ENCODE measurements around the gene ASCL2. TPM values are rescaled to one million over a fixed set of nuclear protein-coding genes. Genes with fewer than 3 reads are reported as not detected.

The ASCL2 gene
- total RNA-seq, 4 donors from 2014 or later = 11.4 to 18.0 (median 15.9) TPM

DNA sequence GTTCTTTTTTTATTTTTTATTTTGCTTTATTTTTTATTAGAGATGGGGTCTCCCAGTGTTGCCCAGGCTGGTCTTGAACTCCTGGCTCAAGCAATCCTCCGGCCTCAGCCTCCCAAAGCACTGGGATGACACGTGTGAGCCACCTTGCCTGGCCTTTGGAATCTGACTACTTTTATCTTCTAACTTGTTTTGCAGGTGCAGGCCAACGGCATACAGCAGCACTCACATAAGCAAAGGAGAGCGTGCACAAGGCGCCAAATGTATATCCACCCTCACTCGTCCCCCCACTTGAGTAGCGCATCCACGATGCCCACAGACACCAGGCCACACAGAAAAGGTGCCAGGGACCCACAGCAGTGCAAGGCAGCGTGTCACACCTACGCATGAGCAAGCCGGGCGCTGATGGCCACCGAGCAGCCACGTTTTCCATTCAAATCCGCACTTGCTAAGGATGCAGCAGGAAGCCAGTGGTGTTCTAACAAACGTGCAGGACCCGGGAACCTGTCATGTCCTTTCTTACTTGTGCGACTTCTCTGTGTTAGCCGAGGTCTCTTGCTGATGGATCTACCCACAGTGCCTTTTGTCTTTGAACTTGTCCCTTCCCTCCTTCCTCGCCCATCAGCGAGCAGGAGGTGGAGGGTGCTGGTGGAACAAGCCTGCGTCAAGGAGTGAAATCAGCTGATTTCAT, 5.9 kb downstream of the ASCL2 start:
- Histone ChIP-seq H3K9me3 (no peaks in the 10 kb centered on the region), H3K27ac (no peak overlapping the region), H3K27me3 (peaks cover 27% of the 10 kb centered on the region), H3K36me3 (no peaks in the 10 kb centered on the region), H3K4me3 (no peak overlapping the region), H3K4me1 (peaks cover 39% of the 10 kb centered on the region)
- 90% methylated on average over 22 of the region's 22 CpGs for WGBS
- TF ChIP-seq POLR2A (IDR thresholded peaks at IDR 0.05) (no peak), POLR2AphosphoS5 (IDR thresholded peaks at IDR 0.05) (no peak), CTCF (IDR thresholded peaks at IDR 0.05) (no peak), EP300 (IDR thresholded peaks at IDR 0.05) (no peak)
- no peak for DNase-seq (ENCODE audit: low spot score in 2 of 2)

- Histone ChIP-seq H3K4me1 (peaks cover 38% of the 10 kb centered on the region), H3K27ac (no peak overlapping the region), H3K27me3 (peaks cover 21% of the 10 kb centered on the region), H3K36me3 (no peaks in the 10 kb centered on the region), H3K9me3 (no peaks in the 10 kb centered on the region), H3K4me3 (no peak overlapping the region)
- no peak for DNase-seq (ENCODE audit: low spot score in 2 of 2)
- WGBS = 94% methylated on average over 6 of the region's 13 CpGs
- TF ChIP-seq POLR2A (IDR thresholded peaks at IDR 0.05) (no peak), CTCF (IDR thresholded peaks at IDR 0.05) (no peak), EP300 (IDR thresholded peaks at IDR 0.05) (no peak), POLR2AphosphoS5 (IDR thresholded peaks at IDR 0.05) (no peak)
These were observed 6.5 kb downstream of the ASCL2 start for GRCh38 chr11:2263724-2264360.

GRCh38 chr11:2263071-2263565, 7.3 kb downstream of the ASCL2 start:
- DNase-seq (ENCODE audit: low spot score in 2 of 2) = no peak
- H3K9me3 ChIP-seq = no peaks in the 10 kb centered on the region
- WGBS = 58% methylated on average over 7 of the region's 10 CpGs
- no peak for TF ChIP-seq EP300 (IDR thresholded peaks at IDR 0.05)
- TF ChIP-seq POLR2A (IDR thresholded peaks at IDR 0.05) = no peak
- TF ChIP-seq CTCF (IDR thresholded peaks at IDR 0.05) = no peak
- no peak for TF ChIP-seq POLR2AphosphoS5 (IDR thresholded peaks at IDR 0.05)
- H3K4me1 ChIP-seq = peaks cover 33% of the 10 kb centered on the region
- no peak overlapping the region for H3K4me3 ChIP-seq
- H3K27me3 ChIP-seq = peaks cover 14% of the 10 kb centered on the region
- H3K36me3 ChIP-seq = no peaks in the 10 kb centered on the region
- no peak overlapping the region for H3K27ac ChIP-seq

GRCh38 chr11:2262301-2263070, 7.9 kb downstream of the ASCL2 start:
- H3K36me3 ChIP-seq = no peaks in the 10 kb centered on the region
- H3K27ac ChIP-seq = no peak overlapping the region
- no peak overlapping the region for H3K4me3 ChIP-seq
- no peak for DNase-seq (ENCODE audit: low spot score in 2 of 2)
- H3K9me3 ChIP-seq = no peaks in the 10 kb centered on the region
- H3K4me1 ChIP-seq = peaks cover 31% of the 10 kb centered on the region
- peaks cover 10% of the 10 kb centered on the region for H3K27me3 ChIP-seq
- TF ChIP-seq CTCF (IDR thresholded peaks at IDR 0.05) = no peak
- no peak for TF ChIP-seq EP300 (IDR thresholded peaks at IDR 0.05)
- TF ChIP-seq POLR2AphosphoS5 (IDR thresholded peaks at IDR 0.05) = no peak
- no peak for TF ChIP-seq POLR2A (IDR thresholded peaks at IDR 0.05)
- 80% methylated on average over 12 of the region's 18 CpGs for WGBS
